ENCODE results near the gene MBNL1.

Gene MBNL1

DNA sequence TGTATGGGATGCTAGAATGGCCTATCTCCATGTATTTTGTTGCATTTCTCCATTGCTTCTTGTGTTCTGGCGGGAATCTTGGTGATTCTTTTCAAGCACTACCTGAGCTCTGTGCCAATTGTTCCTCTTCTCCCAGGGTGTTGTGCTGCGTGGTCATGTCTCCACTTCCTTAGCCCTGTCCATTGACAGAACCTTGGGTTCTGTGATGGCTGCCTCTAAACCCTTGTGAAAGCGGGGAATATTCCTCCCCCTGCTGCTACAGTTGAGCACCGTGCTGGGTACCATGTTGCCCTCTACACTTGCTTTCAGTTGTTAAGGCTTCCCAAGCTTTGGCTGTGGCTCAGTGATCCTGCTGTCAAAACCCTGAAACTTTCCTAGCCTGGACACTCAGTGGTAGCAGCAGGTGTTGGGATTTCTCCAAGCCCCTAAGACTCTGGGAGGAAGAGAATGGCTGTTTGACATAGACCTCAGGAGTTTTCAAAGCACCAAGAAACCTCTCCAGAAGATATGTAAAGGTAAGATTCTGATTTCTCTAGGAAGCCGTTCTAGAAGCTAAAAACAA, 69.5 kb downstream of the MBNL1 start:
- Histone ChIP-seq H3K4me2 (ENCODE audit: insufficient read depth, low read length) (no peak overlapping the region), H3K36me3 (ENCODE audit: insufficient read depth, low read length) (peaks cover 61% of the 10 kb centered on the region), H3K4me1 (ENCODE audit: insufficient read depth, low read length) (0 out of 2 replicates have a peak, but pooled peaks cover 2% of the 10 kb centered on the region), H2AFZ (ENCODE audit: low read depth, low read length) (no peak overlapping the region), H3K9ac (ENCODE audit: low read depth, low read length) (no peak overlapping the region), H3K79me2 (ENCODE audit: insufficient read depth, low read length) (peaks cover 100% of the 10 kb centered on the region), H3K4me3 (ENCODE audit: low read depth in 1 of 2, low read length in 2 of 2) (no peak overlapping the region), H3K27ac (ENCODE audit: low read length) (no peak overlapping the region), H3K27me3 (ENCODE audit: insufficient read depth, low read length, poor library complexity) (no peaks in the 10 kb centered on the region), H4K20me1 (ENCODE audit: insufficient read depth, low read length) (peaks cover 57% of the 10 kb centered on the region), H3K9me3 (ENCODE audit: insufficient read depth, low read length, severe bottlenecking) (no peaks in the 10 kb centered on the region)
- ATAC-seq (ENCODE audit: insufficient read depth, low read depth) = no peak
- DNase-seq = no peak
- TF ChIP-seq CTCF (IDR thresholded peaks at IDR 0.05; ENCODE audit: borderline replicate concordance, extremely low read depth, low read length, poor library complexity, severe bottlenecking) (no peak), EZH2 (IDR thresholded peaks at IDR 0.05; ENCODE audit: borderline replicate concordance, low read depth, low read length, severe bottlenecking) (no peak)

- ATAC-seq (ENCODE audit: insufficient read depth, low read depth) = no peak
- no peak overlapping the region for H3K27ac ChIP-seq (ENCODE audit: low read length)
- H3K9ac ChIP-seq (ENCODE audit: low read depth, low read length) = no peak overlapping the region
- no peak overlapping the region for H3K4me2 ChIP-seq (ENCODE audit: insufficient read depth, low read length)
- H3K27me3 ChIP-seq (ENCODE audit: insufficient read depth, low read length, poor library complexity) = no peaks in the 10 kb centered on the region
- H2AFZ ChIP-seq (ENCODE audit: low read depth, low read length) = no peak overlapping the region
- H3K36me3 ChIP-seq (ENCODE audit: insufficient read depth, low read length) = peaks cover 67% of the 10 kb centered on the region
- peaks cover 51% of the 10 kb centered on the region for H4K20me1 ChIP-seq (ENCODE audit: insufficient read depth, low read length)
- TF ChIP-seq CTCF (IDR thresholded peaks at IDR 0.05; ENCODE audit: borderline replicate concordance, extremely low read depth, low read length, poor library complexity, severe bottlenecking) (no peak), EZH2 (IDR thresholded peaks at IDR 0.05; ENCODE audit: borderline replicate concordance, low read depth, low read length, severe bottlenecking) (no peak)
- peaks cover 100% of the 10 kb centered on the region for H3K79me2 ChIP-seq (ENCODE audit: insufficient read depth, low read length)
- DNase-seq = no peak
- no peak overlapping the region for H3K4me3 ChIP-seq (ENCODE audit: low read depth in 1 of 2, low read length in 2 of 2)
- H3K9me3 ChIP-seq (ENCODE audit: insufficient read depth, low read length, severe bottlenecking) = no peaks in the 10 kb centered on the region
- 0 out of 2 replicates have a peak, but pooled peaks cover 1% of the 10 kb centered on the region for H3K4me1 ChIP-seq (ENCODE audit: insufficient read depth, low read length)
Observed at GRCh38 chr3:152339881-152340505, 71.3 kb downstream of the MBNL1 start.

- Histone ChIP-seq H3K4me3 (ENCODE audit: low read depth in 1 of 2, low read length in 2 of 2) (no peak overlapping the region), H2AFZ (ENCODE audit: low read depth, low read length) (no peak overlapping the region), H3K9ac (ENCODE audit: low read depth, low read length) (no peak overlapping the region), H3K79me2 (ENCODE audit: insufficient read depth, low read length) (peaks cover 100% of the 10 kb centered on the region), H3K4me1 (ENCODE audit: insufficient read depth, low read length) (no peaks in the 10 kb centered on the region), H4K20me1 (ENCODE audit: insufficient read depth, low read length) (peaks cover 42% of the 10 kb centered on the region), H3K27me3 (ENCODE audit: insufficient read depth, low read length, poor library complexity) (no peaks in the 10 kb centered on the region), H3K9me3 (ENCODE audit: insufficient read depth, low read length, severe bottlenecking) (no peaks in the 10 kb centered on the region), H3K36me3 (ENCODE audit: insufficient read depth, low read length) (peaks cover 75% of the 10 kb centered on the region), H3K27ac (ENCODE audit: low read length) (no peak overlapping the region), H3K4me2 (ENCODE audit: insufficient read depth, low read length) (no peak overlapping the region)
- ATAC-seq (ENCODE audit: insufficient read depth, low read depth) = no peak
- no peak for TF ChIP-seq EZH2 (IDR thresholded peaks at IDR 0.05; ENCODE audit: borderline replicate concordance, low read depth, low read length, severe bottlenecking)
- TF ChIP-seq CTCF (IDR thresholded peaks at IDR 0.05; ENCODE audit: borderline replicate concordance, extremely low read depth, low read length, poor library complexity, severe bottlenecking) = no peak
- no peak for DNase-seq
Observed at GRCh38 chr3:152345233-152345632, 76.5 kb downstream of the MBNL1 start.

Data from DND-41 (cell line).